Transverse colon (tissue), 4 donors: ENCODE results near the gene PTPRC. TPM values are rescaled to one million over a fixed set of nuclear protein-coding genes. Genes with fewer than 3 reads are reported as not detected.

Experiments
- DNase-seq: peaks from one replicate; pipeline ENCODE4 v3.0.0-alpha.2; 2019
- H3K27ac ChIP-seq, 4 donors: fragments of 200-600 bp; sonication (generic); 2 replicates each; pipeline ENCODE4 v1.5.1; 2016 to 2018; ENCODE audit warnings: inconsistent platforms in 4 of 4
- H3K27me3 ChIP-seq: fragments of 200-600 bp; sonication (generic); 2 replicates; pipeline ENCODE4 v1.5.1; 2017; ENCODE audit warnings: inconsistent platforms
- H3K36me3 ChIP-seq, 4 donors: fragments of 200-600 bp; sonication (generic); 2 replicates each; pipeline ENCODE4 v1.5.1; 2017 to 2019; ENCODE audit warnings: inconsistent platforms in 4 of 4
- H3K4me1 ChIP-seq, 4 donors: fragments of 200-600 bp; sonication (generic); 2 replicates each; pipeline ENCODE4 v1.5.1; 2017 to 2020; ENCODE audit warnings: inconsistent platforms in 4 of 4
- H3K4me3 ChIP-seq, 4 donors: fragments of 200-600 bp; sonication (generic); 1 replicate in 1 of 4; 2 replicates in 3 of 4; pipeline versions ENCODE4 v1.5.1 to v1.6.1; 2017 to 2019; ENCODE audit warnings: inconsistent platforms in 4 of 4
- H3K9me3 ChIP-seq, 2 donors: fragments of 200-600 bp; sonication (generic); 2 replicates each; pipeline ENCODE4 v1.5.1; 2017 to 2019; ENCODE audit warnings: inconsistent platforms in 2 of 2
- CTCF ChIP-seq, 5 experiments: fragments of 200-600 bp in 3 of 5; fragments of 450-650 bp in 2 of 5; sonication (generic) in 3 of 5; IDR thresholded peaks; 1 replicate in 2 of 5; 2 replicates in 3 of 5; pipeline ENCODE4 v1.5.1; 2016 to 2017; ENCODE audit warnings: antibody characterized with exemption in 5 of 5, inconsistent platforms in 3 of 5, mild to moderate bottlenecking in 2 of 5, moderate library complexity in 1 of 5
- EP300 ChIP-seq: sonication (generic); formaldehyde crosslinking; IDR thresholded peaks from one replicate; pipeline ENCODE4 v1.6.1; 2017; ENCODE audit warnings: antibody characterized with exemption, low read depth
- POLR2A ChIP-seq: fragments of 450-650 bp; IDR thresholded peaks from one replicate; pipeline ENCODE4 v1.6.1; 2016; ENCODE audit warnings: antibody characterized with exemption, mild to moderate bottlenecking, moderate library complexity
- POLR2AphosphoS5 ChIP-seq, 3 donors: sonication (generic); formaldehyde crosslinking; IDR thresholded peaks; one replicate each; pipeline ENCODE4 v1.6.1; 2016; ENCODE audit warnings: antibody characterized with exemption in 3 of 3
- WGBS, 2 donors: methylation state at CpG; one replicate each; pipeline ENCODE4 v1.1.5; 2018; ENCODE audit warnings: low coverage in 1 of 2; 5-methylcytosine and 5-hydroxymethylcytosine counted together
- in situ Hi-C, 4 donors: fragments of 200-750 bp; cut with MboI; loops; one replicate each; pipeline versions ENCODE4 v1.15.0 to v1.15.1; 2017; ENCODE audit warnings: low sequenced_read_pairs in 3 of 4, low pct_ligation_motif_present in 1 of 4, low pct_unique_long_range_greater_than_20kb in 1 of 4
- intact Hi-C: fragments of 100-400 bp; cut with DNase I; formaldehyde crosslinking; loops from one replicate; pipeline ENCODE4 v1.15.1; 2023; ENCODE audit warnings: low total_unique reads
- total RNA-seq, 4 donors: library from RNA; depleted of rRNA; stranded (reverse); fragments of >200 nt; gene quantifications; one replicate each; pipeline ENCODE4 v1.1.0, GENCODE V29; 2016

The PTPRC gene
- total RNA-seq, 4 donors from 2014 or later: 6.4 to 50.7 (median 25.6) TPM

GRCh38 chr1:198700016-198700392 is 61.2 kb downstream of the PTPRC start:
- Histone ChIP-seq H3K9me3 (no peaks in the 10 kb centered on the region), H3K27me3 (peaks cover 5% of the 10 kb centered on the region), H3K4me1 (no peaks in the 10 kb centered on the region), H3K4me3 (no peak overlapping the region), H3K36me3 (no peaks in the 10 kb centered on the region), H3K27ac (no peak overlapping the region)
- in situ Hi-C loops: no loop called here
- TF ChIP-seq EP300 (no peak), CTCF (IDR thresholded peaks at IDR 0.05) (no peak), POLR2AphosphoS5 (IDR thresholded peaks at IDR 0.05) (no peak), POLR2A (no peak)
- 85 to 100% methylated on average over 1 of the region's 1 CpG for WGBS, 2 donors
- intact Hi-C loops: no loop called here
- DNase-seq: no peak

- Histone ChIP-seq H3K27me3 (peaks cover 5% of the 10 kb centered on the region), H3K9me3 (no peaks in the 10 kb centered on the region), H3K4me3 (no peak overlapping the region), H3K27ac (no peak overlapping the region), H3K36me3 (no peaks in the 10 kb centered on the region), H3K4me1 (no peaks in the 10 kb centered on the region)
- in situ Hi-C loops: no loop called here
- intact Hi-C loops: no loop called here
- WGBS, 2 donors: 50 to 79% methylated on average over 1 of the region's 1 CpG
- TF ChIP-seq EP300 (no peak), POLR2A (no peak), CTCF (IDR thresholded peaks at IDR 0.05) (no peak), POLR2AphosphoS5 (IDR thresholded peaks at IDR 0.05) (no peak)
- DNase-seq: no peak
Observed at GRCh38 chr1:198700396-198700795, 61.6 kb downstream of the PTPRC start.

DNA sequence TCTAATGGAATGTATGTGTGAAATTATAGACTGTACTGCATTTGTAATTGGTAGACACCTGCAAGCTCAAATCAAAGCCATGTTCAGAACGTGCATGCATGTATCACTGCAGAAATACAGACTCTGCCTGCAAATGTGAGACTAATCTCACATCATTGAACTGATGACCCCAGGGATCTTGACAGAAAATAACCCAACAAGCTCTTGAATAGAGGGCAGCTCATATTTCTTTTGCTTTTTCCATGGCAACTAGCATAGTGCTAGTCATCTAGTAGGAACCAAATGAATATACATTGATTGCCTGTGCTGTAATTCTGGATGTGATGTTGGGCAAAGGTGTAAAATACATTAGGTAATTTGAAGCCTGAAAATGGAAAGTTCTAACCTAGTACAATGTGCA is 62.4 kb downstream of the PTPRC start:
- WGBS, 2 donors: 67 to 69% methylated on average over 1 of the region's 1 CpG
- Histone ChIP-seq H3K36me3 (no peaks in the 10 kb centered on the region), H3K4me1 (no peaks in the 10 kb centered on the region), H3K9me3 (no peaks in the 10 kb centered on the region), H3K27ac (no peak overlapping the region), H3K27me3 (peaks cover 5% of the 10 kb centered on the region), H3K4me3 (no peak overlapping the region)
- TF ChIP-seq POLR2AphosphoS5 (IDR thresholded peaks at IDR 0.05): no peak
- TF ChIP-seq EP300: no peak
- TF ChIP-seq CTCF (IDR thresholded peaks at IDR 0.05): no peak
- no peak for TF ChIP-seq POLR2A
- in situ Hi-C loops (no loop called here), intact Hi-C loops (no loop called here)
- no peak for DNase-seq

DNA sequence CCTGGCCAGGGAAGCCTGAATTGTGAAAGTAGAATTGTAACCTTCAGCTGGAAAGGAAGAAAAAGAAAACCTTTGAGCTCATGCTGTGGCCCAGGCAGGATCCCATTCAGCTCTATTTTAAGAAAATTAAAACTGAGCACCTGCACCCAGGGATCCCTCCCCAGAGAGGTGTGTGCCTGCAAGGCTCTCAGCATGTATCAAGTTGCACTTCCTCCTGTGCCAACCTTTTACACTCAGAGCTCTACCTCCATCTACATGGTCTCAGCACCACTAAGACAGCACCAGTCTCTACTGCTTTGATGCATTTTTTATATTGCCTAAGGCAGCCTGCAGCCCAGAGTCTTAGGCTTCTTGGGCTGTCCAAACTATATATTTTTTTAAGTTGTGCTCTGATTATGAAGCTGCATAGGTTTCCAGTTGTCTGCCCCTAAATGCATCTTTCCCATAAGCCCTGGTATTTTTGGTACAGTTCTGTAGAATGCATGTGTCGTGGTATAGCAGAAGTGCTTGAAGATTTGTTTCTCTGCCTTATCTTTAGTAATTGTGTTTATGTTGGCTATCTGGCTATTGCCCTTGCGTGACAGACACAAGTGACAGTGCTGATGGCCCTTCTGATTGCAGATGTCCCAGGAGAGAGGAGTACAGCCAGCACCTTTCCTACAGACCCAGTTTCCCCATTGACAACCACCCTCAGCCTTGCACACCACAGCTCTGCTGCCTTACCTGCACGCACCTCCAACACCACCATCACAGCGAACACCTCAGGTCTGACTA is 63.1 kb downstream of the PTPRC start:
- 93 to 95% methylated on average over 4 of the region's 4 CpGs for WGBS, 2 donors
- TF ChIP-seq EP300: no peak
- TF ChIP-seq POLR2AphosphoS5 (IDR thresholded peaks at IDR 0.05): no peak
- TF ChIP-seq POLR2A: no peak
- TF ChIP-seq CTCF (IDR thresholded peaks at IDR 0.05): no peak
- H3K27me3 ChIP-seq: peaks cover 5% of the 10 kb centered on the region
- H3K27ac ChIP-seq: no peak overlapping the region
- H3K9me3 ChIP-seq: no peaks in the 10 kb centered on the region
- DNase-seq: no peak
- H3K4me3 ChIP-seq: no peak overlapping the region
- no peaks in the 10 kb centered on the region for H3K36me3 ChIP-seq
- intact Hi-C loops: no loop called here
- in situ Hi-C loops: no loop called here
- no peaks in the 10 kb centered on the region for H3K4me1 ChIP-seq
